Measurements from ENCODE around the gene FEV.

DNA sequence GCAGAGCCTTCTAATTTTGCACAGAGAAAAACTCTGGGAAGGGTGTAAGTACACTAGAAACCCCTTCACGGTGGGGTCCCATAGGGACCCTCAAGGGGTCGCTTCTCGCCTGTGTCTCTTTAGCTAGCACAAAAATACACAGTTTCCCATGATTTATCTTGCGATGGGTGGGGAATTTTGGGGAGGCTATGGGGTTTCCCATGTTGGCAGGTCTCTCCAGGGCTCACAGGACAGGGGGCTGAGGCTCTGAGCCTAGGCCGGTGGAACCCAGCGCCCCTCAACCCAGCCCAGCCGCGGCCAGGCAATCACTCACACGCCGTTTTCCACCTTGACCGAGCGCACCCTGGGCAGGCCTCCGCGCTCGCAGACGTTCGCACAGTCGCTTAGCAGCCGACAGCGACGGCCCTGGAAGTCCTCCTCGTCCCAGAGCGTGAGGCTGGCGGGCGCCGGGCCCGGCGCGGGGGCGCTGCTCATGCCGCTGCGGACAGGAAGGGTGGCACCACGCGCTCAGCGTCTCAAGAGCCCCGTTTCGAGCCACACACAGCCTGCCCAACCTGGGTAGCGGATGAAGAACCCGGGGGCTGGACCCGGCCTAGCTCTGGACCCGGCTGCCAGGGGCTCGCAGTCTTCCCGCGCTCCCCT, 7.8 kb upstream of the FEV start:
- TF ChIP-seq, protein P1, sequence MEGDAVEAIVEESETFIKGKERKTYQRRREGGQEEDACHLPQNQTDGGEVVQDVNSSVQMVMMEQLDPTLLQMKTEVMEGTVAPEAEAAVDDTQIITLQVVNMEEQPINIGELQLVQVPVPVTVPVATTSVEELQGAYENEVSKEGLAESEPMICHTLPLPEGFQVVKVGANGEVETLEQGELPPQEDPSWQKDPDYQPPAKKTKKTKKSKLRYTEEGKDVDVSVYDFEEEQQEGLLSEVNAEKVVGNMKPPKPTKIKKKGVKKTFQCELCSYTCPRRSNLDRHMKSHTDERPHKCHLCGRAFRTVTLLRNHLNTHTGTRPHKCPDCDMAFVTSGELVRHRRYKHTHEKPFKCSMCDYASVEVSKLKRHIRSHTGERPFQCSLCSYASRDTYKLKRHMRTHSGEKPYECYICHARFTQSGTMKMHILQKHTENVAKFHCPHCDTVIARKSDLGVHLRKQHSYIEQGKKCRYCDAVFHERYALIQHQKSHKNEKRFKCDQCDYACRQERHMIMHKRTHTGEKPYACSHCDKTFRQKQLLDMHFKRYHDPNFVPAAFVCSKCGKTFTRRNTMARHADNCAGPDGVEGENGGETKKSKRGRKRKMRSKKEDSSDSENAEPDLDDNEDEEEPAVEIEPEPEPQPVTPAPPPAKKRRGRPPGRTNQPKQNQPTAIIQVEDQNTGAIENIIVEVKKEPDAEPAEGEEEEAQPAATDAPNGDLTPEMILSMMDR (IDR thresholded peaks at IDR 0.05): no peak
- no peak for TF ChIP-seq POLR2AphosphoS5 (IDR thresholded peaks at IDR 0.05)

All from prostate gland (tissue), 2 donors.